ENCODE measurements around the gene C2CD3.

Gene C2CD3, protein sequence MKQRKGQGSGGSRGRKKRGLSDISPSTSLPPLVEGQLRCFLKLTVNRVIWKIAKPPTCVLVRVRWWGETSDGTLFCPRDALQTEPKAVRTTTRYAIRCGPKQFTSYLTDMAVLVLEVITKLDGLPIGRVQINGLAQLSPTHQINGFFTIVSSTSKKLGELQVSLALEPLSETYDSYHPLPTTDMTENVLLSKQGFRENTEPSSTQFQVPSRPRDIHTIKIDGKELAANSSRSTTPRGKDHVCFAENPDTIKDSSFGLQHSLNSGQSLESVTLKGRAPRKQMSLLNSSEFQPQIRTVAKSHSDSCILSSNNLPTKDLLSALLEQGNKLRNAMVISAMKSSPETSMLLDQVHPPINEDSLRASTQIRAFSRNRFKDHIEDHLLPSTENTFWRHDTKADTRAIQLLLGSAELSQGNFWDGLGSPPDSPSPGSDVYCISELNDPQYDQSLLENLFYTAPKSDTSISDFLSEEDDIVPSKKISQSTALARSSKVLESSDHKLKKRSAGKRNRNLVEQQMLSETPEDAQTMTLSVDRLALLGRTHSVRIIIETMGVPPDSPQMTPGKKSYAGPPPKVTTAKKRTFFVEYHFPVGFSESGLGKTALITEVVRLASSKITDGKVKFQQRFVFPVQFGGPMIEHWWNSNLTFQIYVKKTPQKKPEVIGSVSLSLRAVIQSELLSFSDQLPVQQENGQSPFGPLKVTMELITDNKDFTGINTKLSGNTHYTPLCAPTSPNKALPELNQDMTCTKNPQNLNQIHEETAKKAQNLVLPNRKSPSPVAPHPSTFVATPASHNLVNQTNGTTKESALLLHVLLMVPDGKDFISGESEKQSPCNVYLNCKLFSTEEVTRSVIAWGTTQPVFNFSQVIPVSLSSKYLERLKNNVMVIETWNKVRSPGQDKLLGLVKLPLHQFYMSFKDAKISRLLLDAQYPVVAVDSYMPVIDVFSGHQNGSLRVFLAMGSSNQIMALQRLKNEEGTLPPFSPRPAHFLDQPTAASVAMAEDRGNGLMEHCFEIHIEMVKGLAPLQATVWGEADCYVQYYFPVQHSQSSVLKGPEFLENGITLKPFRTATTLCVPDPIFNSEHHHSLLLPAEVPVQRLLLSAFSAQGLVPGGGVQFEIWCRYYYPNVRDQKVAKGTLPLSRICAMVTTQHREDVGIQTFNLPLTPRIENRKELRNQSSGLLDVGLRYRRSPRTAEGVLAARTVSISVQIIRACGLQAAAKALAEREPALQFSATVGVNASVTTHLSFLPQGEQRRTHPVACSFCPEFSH (N-terminal part only)
- 45.5 to 74.5 (median 66.3) reads per million in 3 donors for total RNA-seq

GRCh38 chr11:74170694-74171629 is at the start of gene C2CD3, which contains the start of gene PPME1:
Gene C2CD3 (minus strand): TSS chr11:74171002. CDS start chr11:74170792, 210 bp downstream.
Gene PPME1 (plus strand): TSS chr11:74171289. CDS start chr11:74171422, 133 bp downstream.
- H3K4me3 ChIP-seq (ENCODE audit: insufficient read depth, low read depth, low read length, poor library complexity, severe bottlenecking) = peak within 1 kb of the TSS; percentile 74
- peaks cover 18% of the 10 kb centered on the region for H3K36me3 ChIP-seq (ENCODE audit: control insufficient read depth, insufficient read depth, low read length)

GRCh38 chr11:74220376-74220775 is 49.6 kb upstream of the C2CD3 start:
- no peak overlapping the region for H3K4me3 ChIP-seq (ENCODE audit: insufficient read depth, low read depth, low read length, poor library complexity, severe bottlenecking)
- H3K4me1 ChIP-seq (ENCODE audit: control insufficient read depth, insufficient read depth, low read length, poor library complexity, severe bottlenecking) = no peaks in the 10 kb centered on the region
- no peaks in the 10 kb centered on the region for H3K9me3 ChIP-seq (ENCODE audit: control insufficient read depth, low read length)
- H3K27ac ChIP-seq (ENCODE audit: insufficient read depth, low read length, poor library complexity, severe bottlenecking) = no peak overlapping the region
- no peak for DNase-seq
- no peaks in the 10 kb centered on the region for H3K27me3 ChIP-seq (replicated peaks; ENCODE audit: control insufficient read depth, insufficient read depth, low read length, poor library complexity, severe bottlenecking)
- H3K36me3 ChIP-seq (ENCODE audit: control insufficient read depth, insufficient read depth, low read length) = no peaks in the 10 kb centered on the region

More at GRCh38 chr11:74170694-74171629, at the start of gene C2CD3, which contains the start of gene PPME1:
- peak; percentile 97 to 99 (median 98) for DNase-seq
- H3K9me3 ChIP-seq (ENCODE audit: control insufficient read depth, low read length) = no peaks in the 10 kb centered on the region
- H3K27ac ChIP-seq (ENCODE audit: insufficient read depth, low read length, poor library complexity, severe bottlenecking) = peak within 1 kb of the TSS; percentile 73
- no peaks in the 10 kb centered on the region for H3K27me3 ChIP-seq (replicated peaks; ENCODE audit: control insufficient read depth, insufficient read depth, low read length, poor library complexity, severe bottlenecking)
- peaks cover 20% of the 10 kb centered on the region for H3K4me1 ChIP-seq (ENCODE audit: control insufficient read depth, insufficient read depth, low read length, poor library complexity, severe bottlenecking)

DNA sequence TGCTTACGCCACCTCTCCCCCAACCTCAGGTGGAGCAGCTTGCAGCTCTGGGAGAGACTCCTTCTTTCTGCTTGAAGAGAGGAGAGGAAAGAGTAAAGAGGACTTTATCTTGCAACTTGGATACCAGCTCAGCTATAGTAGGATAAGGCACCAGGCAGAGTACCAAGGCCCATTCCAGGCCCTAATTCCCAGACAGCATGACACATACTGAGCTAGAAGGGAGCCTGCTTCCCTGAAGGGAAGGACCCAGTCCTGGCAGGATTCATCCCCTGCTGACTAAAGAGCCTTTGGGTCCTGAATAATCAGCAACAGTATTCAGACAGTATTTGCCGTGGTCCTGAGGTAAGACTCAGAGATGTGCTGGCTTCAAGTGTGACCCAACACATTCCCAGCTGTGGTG is 41.7 kb upstream of the C2CD3 start:
- Histone ChIP-seq H3K9me3 (ENCODE audit: control insufficient read depth, low read length) (no peaks in the 10 kb centered on the region), H3K4me1 (ENCODE audit: control insufficient read depth, insufficient read depth, low read length, poor library complexity, severe bottlenecking) (no peaks in the 10 kb centered on the region), H3K4me3 (ENCODE audit: insufficient read depth, low read depth, low read length, poor library complexity, severe bottlenecking) (no peak overlapping the region), H3K36me3 (ENCODE audit: control insufficient read depth, insufficient read depth, low read length) (peaks cover 22% of the 10 kb centered on the region), H3K27ac (ENCODE audit: insufficient read depth, low read length, poor library complexity, severe bottlenecking) (no peak overlapping the region), H3K27me3 (replicated peaks; ENCODE audit: control insufficient read depth, insufficient read depth, low read length, poor library complexity, severe bottlenecking) (no peaks in the 10 kb centered on the region)
- no peak for DNase-seq

GRCh38 chr11:74208507-74208906 is 37.7 kb upstream of the C2CD3 start:
- H3K27ac ChIP-seq (ENCODE audit: insufficient read depth, low read length, poor library complexity, severe bottlenecking) = no peak overlapping the region
- no peaks in the 10 kb centered on the region for H3K9me3 ChIP-seq (ENCODE audit: control insufficient read depth, low read length)
- H3K4me3 ChIP-seq (ENCODE audit: insufficient read depth, low read depth, low read length, poor library complexity, severe bottlenecking) = no peak overlapping the region
- H3K27me3 ChIP-seq (replicated peaks; ENCODE audit: control insufficient read depth, insufficient read depth, low read length, poor library complexity, severe bottlenecking) = no peaks in the 10 kb centered on the region
- DNase-seq = no peak
- H3K4me1 ChIP-seq (ENCODE audit: control insufficient read depth, insufficient read depth, low read length, poor library complexity, severe bottlenecking) = no peaks in the 10 kb centered on the region
- H3K36me3 ChIP-seq (ENCODE audit: control insufficient read depth, insufficient read depth, low read length) = peaks cover 31% of the 10 kb centered on the region

GRCh38 chr11:74206746-74207145 is 35.9 kb upstream of the C2CD3 start:
- Histone ChIP-seq H3K4me1 (ENCODE audit: control insufficient read depth, insufficient read depth, low read length, poor library complexity, severe bottlenecking) (no peaks in the 10 kb centered on the region), H3K36me3 (ENCODE audit: control insufficient read depth, insufficient read depth, low read length) (peaks cover 24% of the 10 kb centered on the region), H3K27me3 (replicated peaks; ENCODE audit: control insufficient read depth, insufficient read depth, low read length, poor library complexity, severe bottlenecking) (no peaks in the 10 kb centered on the region), H3K4me3 (ENCODE audit: insufficient read depth, low read depth, low read length, poor library complexity, severe bottlenecking) (no peak overlapping the region), H3K9me3 (ENCODE audit: control insufficient read depth, low read length) (no peaks in the 10 kb centered on the region), H3K27ac (ENCODE audit: insufficient read depth, low read length, poor library complexity, severe bottlenecking) (no peak overlapping the region)
- DNase-seq = no peak

DNA sequence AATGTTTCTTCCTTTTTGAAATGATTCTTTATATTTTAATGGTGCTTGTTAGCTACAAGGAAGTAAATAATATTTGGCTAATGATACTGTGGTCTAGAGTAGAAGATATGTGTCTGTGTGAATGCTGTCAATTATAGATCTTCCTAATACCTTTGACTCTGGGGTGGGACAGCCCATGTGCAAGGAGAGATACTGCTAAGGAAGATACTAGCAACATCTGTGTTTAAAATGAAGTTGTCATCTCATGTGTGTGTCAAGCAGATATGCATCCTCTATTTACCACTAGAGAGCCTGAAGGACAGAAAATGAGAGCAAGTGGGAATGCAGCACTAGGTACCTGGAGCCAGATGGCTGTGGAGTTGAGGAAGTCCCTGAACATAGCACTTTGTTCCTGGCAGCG is 34.4 kb upstream of the C2CD3 start:
- Histone ChIP-seq H3K27me3 (replicated peaks; ENCODE audit: control insufficient read depth, insufficient read depth, low read length, poor library complexity, severe bottlenecking) (no peaks in the 10 kb centered on the region), H3K4me3 (ENCODE audit: insufficient read depth, low read depth, low read length, poor library complexity, severe bottlenecking) (no peak overlapping the region), H3K4me1 (ENCODE audit: control insufficient read depth, insufficient read depth, low read length, poor library complexity, severe bottlenecking) (no peaks in the 10 kb centered on the region), H3K27ac (ENCODE audit: insufficient read depth, low read length, poor library complexity, severe bottlenecking) (no peak overlapping the region), H3K36me3 (ENCODE audit: control insufficient read depth, insufficient read depth, low read length) (peaks cover 20% of the 10 kb centered on the region), H3K9me3 (ENCODE audit: control insufficient read depth, low read length) (no peaks in the 10 kb centered on the region)
- no peak for DNase-seq

- H3K27ac ChIP-seq (ENCODE audit: insufficient read depth, low read length, poor library complexity, severe bottlenecking) = no peak overlapping the region
- DNase-seq = no peak
- no peaks in the 10 kb centered on the region for H3K4me1 ChIP-seq (ENCODE audit: control insufficient read depth, insufficient read depth, low read length, poor library complexity, severe bottlenecking)
- H3K27me3 ChIP-seq (replicated peaks; ENCODE audit: control insufficient read depth, insufficient read depth, low read length, poor library complexity, severe bottlenecking) = no peaks in the 10 kb centered on the region
- no peaks in the 10 kb centered on the region for H3K9me3 ChIP-seq (ENCODE audit: control insufficient read depth, low read length)
- peaks cover 18% of the 10 kb centered on the region for H3K36me3 ChIP-seq (ENCODE audit: control insufficient read depth, insufficient read depth, low read length)
- no peak overlapping the region for H3K4me3 ChIP-seq (ENCODE audit: insufficient read depth, low read depth, low read length, poor library complexity, severe bottlenecking)
These were observed 33.9 kb upstream of the C2CD3 start for GRCh38 chr11:74204701-74205100.

DNA sequence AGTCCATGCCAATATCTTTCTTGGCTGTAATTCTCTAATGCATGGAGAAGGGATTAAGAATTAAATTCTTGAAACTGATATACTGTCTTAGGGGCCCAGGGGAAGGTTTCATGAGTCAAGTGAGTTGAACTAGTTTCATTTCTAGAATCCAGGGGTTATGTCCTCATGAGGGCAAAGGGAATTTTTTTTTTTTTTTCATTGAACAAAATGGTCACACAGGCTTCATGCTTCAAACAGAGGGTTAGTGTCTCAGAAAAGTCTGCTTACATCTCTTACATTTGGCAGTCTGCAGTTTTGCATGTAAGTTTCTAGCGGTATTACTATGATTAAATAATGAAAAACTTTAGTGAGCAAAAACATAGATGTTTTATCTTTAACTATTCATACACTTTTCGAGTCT is 33.2 kb upstream of the C2CD3 start:
- H3K9me3 ChIP-seq (ENCODE audit: control insufficient read depth, low read length) = no peaks in the 10 kb centered on the region
- H3K4me1 ChIP-seq (ENCODE audit: control insufficient read depth, insufficient read depth, low read length, poor library complexity, severe bottlenecking) = no peaks in the 10 kb centered on the region
- H3K27me3 ChIP-seq (replicated peaks; ENCODE audit: control insufficient read depth, insufficient read depth, low read length, poor library complexity, severe bottlenecking) = no peaks in the 10 kb centered on the region
- H3K36me3 ChIP-seq (ENCODE audit: control insufficient read depth, insufficient read depth, low read length) = peaks cover 13% of the 10 kb centered on the region
- DNase-seq = no peak
- H3K4me3 ChIP-seq (ENCODE audit: insufficient read depth, low read depth, low read length, poor library complexity, severe bottlenecking) = no peak overlapping the region
- no peak overlapping the region for H3K27ac ChIP-seq (ENCODE audit: insufficient read depth, low read length, poor library complexity, severe bottlenecking)
